H9 (cell line): ENCODE measurements around the gene SOX18. TPM values are rescaled to one million over a fixed set of nuclear protein-coding genes. Genes with fewer than 3 reads are reported as not detected.

Experiments used
- DNase-seq: peaks from one replicate; pipeline ENCODE4 v3.0.0-alpha.2; 2017
- H2AFZ ChIP-seq: one replicate; pipeline ENCODE4 v1.6.1; 2013; ENCODE audit warnings: mild to moderate bottlenecking, low read length, control low read depth, moderate library complexity
- H2AK5ac ChIP-seq: 2 replicates; pipeline ENCODE4 v1.6.1; 2013; ENCODE audit warnings: low read length, control low read depth, mixed read lengths; ENCODE audit not compliant: insufficient read length
- H2BK120ac ChIP-seq: one replicate; pipeline ENCODE4 v1.6.1; 2013; ENCODE audit warnings: low read depth, mild to moderate bottlenecking, low read length, control low read depth, inconsistent platforms; ENCODE audit not compliant: poor library complexity, severe bottlenecking
- H2BK12ac ChIP-seq: 2 replicates; pipeline ENCODE4 v1.6.1; 2013; ENCODE audit warnings: low read length, control low read depth, mixed read lengths, low read depth; ENCODE audit not compliant: insufficient read length
- H2BK15ac ChIP-seq: 2 replicates; pipeline ENCODE4 v1.6.1; 2013; ENCODE audit warnings: low read depth, low read length, control low read depth
- H2BK20ac ChIP-seq: one replicate; pipeline ENCODE4 v1.6.1; 2013; ENCODE audit warnings: low read depth, mild to moderate bottlenecking, low read length, control low read depth, inconsistent platforms; ENCODE audit not compliant: poor library complexity, severe bottlenecking
- H2BK5ac ChIP-seq: 2 replicates; pipeline ENCODE4 v1.6.1; 2013; ENCODE audit warnings: low read length, control low read depth, mixed read lengths; ENCODE audit not compliant: insufficient read length
- H3K14ac ChIP-seq: 2 replicates; pipeline ENCODE4 v1.6.1; 2013; ENCODE audit warnings: low read length, control low read depth; ENCODE audit not compliant: insufficient read depth
- H3K18ac ChIP-seq: 2 replicates; pipeline ENCODE4 v1.6.1; 2013; ENCODE audit warnings: low read depth, mild to moderate bottlenecking, mixed read lengths, low read length, control low read depth; ENCODE audit not compliant: insufficient read length
- H3K23ac ChIP-seq: 2 replicates; pipeline ENCODE4 v1.6.1; 2013; ENCODE audit warnings: low read length, control low read depth, mixed read lengths, low read depth; ENCODE audit not compliant: insufficient read length
- H3K23me2 ChIP-seq: 2 replicates; pipeline ENCODE4 v1.6.1; 2013; ENCODE audit warnings: low read depth, mild to moderate bottlenecking, mixed read lengths, low read length, control low read depth; ENCODE audit not compliant: insufficient read length, poor library complexity, severe bottlenecking
- H3K27ac ChIP-seq: 2 replicates; pipeline ENCODE4 v1.5.1; 2013; ENCODE audit warnings: low read length, control low read depth, mixed read lengths, low read depth; ENCODE audit not compliant: insufficient read length
- H3K27me3 ChIP-seq: 2 replicates; pipeline ENCODE4 v1.6.1; 2013; ENCODE audit warnings: low read length, control low read depth, inconsistent platforms; ENCODE audit not compliant: insufficient read depth
- H3K4ac ChIP-seq: 2 replicates; pipeline ENCODE4 v1.6.1; 2013; ENCODE audit warnings: low read depth, mild to moderate bottlenecking, control low read depth, inconsistent platforms, low read length, moderate library complexity
- H3K4me1 ChIP-seq: 2 replicates; pipeline ENCODE4 v1.6.1; 2013; ENCODE audit warnings: low read length, control low read depth, inconsistent platforms; ENCODE audit not compliant: insufficient read depth
- H3K4me2 ChIP-seq: 2 replicates; pipeline ENCODE4 v1.6.1; 2013; ENCODE audit warnings: low read length, control low read depth, mixed read lengths; ENCODE audit not compliant: insufficient read length, insufficient read depth
- H3K56ac ChIP-seq: 2 replicates; pipeline ENCODE4 v1.6.1; 2013; ENCODE audit warnings: low read depth, mild to moderate bottlenecking, mixed read lengths, low read length, control low read depth; ENCODE audit not compliant: insufficient read length
- H3K79me1 ChIP-seq: 2 replicates; pipeline ENCODE4 v1.6.1; 2013; ENCODE audit warnings: low read depth, mild to moderate bottlenecking, moderate library complexity, low read length, control low read depth, inconsistent platforms; ENCODE audit not compliant: insufficient read depth, poor library complexity, severe bottlenecking
- H3K79me2 ChIP-seq: 2 replicates; pipeline ENCODE4 v1.6.1; 2013; ENCODE audit warnings: low read length, control low read depth, inconsistent platforms; ENCODE audit not compliant: insufficient read depth
- H3K9ac ChIP-seq: 2 replicates; pipeline ENCODE4 v1.6.1; 2013; ENCODE audit warnings: low read length, control low read depth, mixed read lengths; ENCODE audit not compliant: insufficient read length; ENCODE audit errors: extremely low read depth
- H3K9me3 ChIP-seq: one replicate; pipeline ENCODE4 v1.6.1; 2013; ENCODE audit warnings: low read depth, low read length, inconsistent platforms; ENCODE audit not compliant: control insufficient read depth
- H3T11ph ChIP-seq: one replicate; pipeline ENCODE4 v1.6.1; 2013; ENCODE audit warnings: mild to moderate bottlenecking, low read length, control low read depth, inconsistent platforms
- H4K20me1 ChIP-seq: one replicate; pipeline ENCODE4 v1.6.1; 2013; ENCODE audit not compliant: control insufficient read depth, insufficient read length, insufficient read depth
- H4K5ac ChIP-seq: 2 replicates; pipeline ENCODE4 v1.6.1; 2013; ENCODE audit warnings: low read depth, mild to moderate bottlenecking, mixed read lengths, low read length, control low read depth; ENCODE audit not compliant: insufficient read length
- H4K8ac ChIP-seq: replicated peaks from 2 replicates; pipeline ENCODE4 v1.6.1; 2013; ENCODE audit warnings: low read length, control low read depth, mixed read lengths, low read depth; ENCODE audit not compliant: insufficient read length
- H4K91ac ChIP-seq: 2 replicates; pipeline ENCODE4 v1.6.1; 2013; ENCODE audit warnings: low read depth, mild to moderate bottlenecking, moderate library complexity, mixed read lengths, low read length, control low read depth; ENCODE audit not compliant: insufficient read length
- H3K27ac Mint-ChIP-seq, 3 experiments: 2 replicates in 2 of 3; 3 replicates in 1 of 3; pipeline ENCODE4 v1.8.0; 2020 to 2021; ENCODE audit warnings: mixed read lengths in 3 of 3, mild to moderate bottlenecking in 1 of 3, moderate library complexity in 1 of 3
- H3K27me3 Mint-ChIP-seq: 2 replicates; pipeline ENCODE4 v1.8.0; 2021; ENCODE audit warnings: low read depth, mild to moderate bottlenecking, moderate library complexity, mixed read lengths
- H3K36me3 Mint-ChIP-seq, 3 experiments: 2 replicates in 2 of 3; 3 replicates in 1 of 3; pipeline ENCODE4 v1.8.0; 2020 to 2021; ENCODE audit warnings: low read depth in 3 of 3, mixed read lengths in 3 of 3; ENCODE audit not compliant: insufficient read depth in 1 of 3
- H3K4me1 Mint-ChIP-seq, 2 experiments: 2 replicates each; pipeline ENCODE4 v1.8.0; 2020; ENCODE audit warnings: mixed read lengths in 2 of 2
- H3K4me3 Mint-ChIP-seq, 2 experiments: 2 replicates in 1 of 2; 3 replicates in 1 of 2; pipeline ENCODE4 v1.8.0; 2020 to 2021; ENCODE audit warnings: mild to moderate bottlenecking in 2 of 2, mixed read lengths in 2 of 2, moderate library complexity in 1 of 2
- H3K9me3 Mint-ChIP-seq, 2 experiments: 2 replicates in 1 of 2; 3 replicates in 1 of 2; pipeline ENCODE4 v1.8.0; 2020; ENCODE audit warnings: mild to moderate bottlenecking in 2 of 2, mixed read lengths in 2 of 2, moderate library complexity in 1 of 2
- WGBS: extraction: QIAGEN DNeasy Blood & Tissue Kit; methylation state at CpG from one replicate; pipeline ENCODE4 v1.1.7; 2013; ENCODE audit warnings: missing lambda C conversion rate, low lambda C conversion rate, mixed read lengths; ENCODE audit not compliant: insufficient read length; ENCODE audit errors: extremely low coverage; 5-methylcytosine and 5-hydroxymethylcytosine counted together
- total RNA-seq: library from RNA; stranded (reverse); gene quantifications from 2 replicates; pipeline ENCODE4 v1.2.1, GENCODE V29; 2021
- TF ChIP-seq, protein P1 (sequence below): fragments of 200-600 bp; sonication (generic); conservative IDR thresholded peaks from 3 replicates; pipeline ENCODE4 v1.8.0; 2021; ENCODE audit warnings: antibody characterized with exemption, mild to moderate bottlenecking

The SOX18 gene
- total RNA-seq, 1 experiment from 2014 or later, result 2.0 TPM

DNA sequence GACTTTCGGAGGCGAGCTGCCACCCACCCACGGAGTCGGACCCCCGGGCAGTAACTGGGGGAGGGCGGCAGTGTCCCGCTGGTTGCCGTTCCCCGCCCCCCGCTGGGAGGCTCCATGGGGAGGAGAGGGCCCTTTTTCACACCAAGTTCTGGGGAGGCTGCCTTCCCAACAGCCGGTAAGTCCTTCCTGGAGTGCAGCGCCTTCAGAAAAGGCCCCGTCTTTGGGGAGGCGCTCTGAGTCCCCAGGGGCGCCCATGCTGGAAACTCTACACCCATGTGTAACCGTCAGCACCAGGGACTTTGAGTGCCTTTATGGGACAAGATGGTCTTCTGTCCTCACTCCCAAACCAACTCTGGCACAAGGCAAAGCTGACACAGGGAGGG lies 430 bp upstream of the SOX18 start:
- Histone ChIP-seq H3K79me1 (no peaks in the 10 kb centered on the region), H3K9ac (no peak overlapping the region), H4K8ac (no peak overlapping the region), H2BK20ac (no peak overlapping the region), H3K79me2 (no peaks in the 10 kb centered on the region), H3K18ac (no peak overlapping the region), H3K23me2 (no peaks in the 10 kb centered on the region), H2AFZ (no peak overlapping the region), H2BK5ac (no peak overlapping the region), H2BK120ac (no peak overlapping the region), H2BK12ac (no peak overlapping the region), H4K20me1 (no peaks in the 10 kb centered on the region), H3K27me3 (peaks cover 26% of the 10 kb centered on the region; the same call in 1 of the 2 replicates), H3K56ac (no peak overlapping the region), H2BK15ac (no peak overlapping the region), H4K5ac (no peak overlapping the region), H3K9me3 (no peaks in the 10 kb centered on the region), H3K4me2 (no peak overlapping the region), H3K4me1 (no peaks in the 10 kb centered on the region), H3K14ac (no peak overlapping the region), H2AK5ac (no peak overlapping the region), H3K23ac (no peak overlapping the region), H3K4ac (no peak overlapping the region), H3T11ph (no peak overlapping the region), H3K27ac (no peak overlapping the region), H4K91ac (no peak overlapping the region)
- DNase-seq, result no peak
- TF ChIP-seq, protein P1, sequence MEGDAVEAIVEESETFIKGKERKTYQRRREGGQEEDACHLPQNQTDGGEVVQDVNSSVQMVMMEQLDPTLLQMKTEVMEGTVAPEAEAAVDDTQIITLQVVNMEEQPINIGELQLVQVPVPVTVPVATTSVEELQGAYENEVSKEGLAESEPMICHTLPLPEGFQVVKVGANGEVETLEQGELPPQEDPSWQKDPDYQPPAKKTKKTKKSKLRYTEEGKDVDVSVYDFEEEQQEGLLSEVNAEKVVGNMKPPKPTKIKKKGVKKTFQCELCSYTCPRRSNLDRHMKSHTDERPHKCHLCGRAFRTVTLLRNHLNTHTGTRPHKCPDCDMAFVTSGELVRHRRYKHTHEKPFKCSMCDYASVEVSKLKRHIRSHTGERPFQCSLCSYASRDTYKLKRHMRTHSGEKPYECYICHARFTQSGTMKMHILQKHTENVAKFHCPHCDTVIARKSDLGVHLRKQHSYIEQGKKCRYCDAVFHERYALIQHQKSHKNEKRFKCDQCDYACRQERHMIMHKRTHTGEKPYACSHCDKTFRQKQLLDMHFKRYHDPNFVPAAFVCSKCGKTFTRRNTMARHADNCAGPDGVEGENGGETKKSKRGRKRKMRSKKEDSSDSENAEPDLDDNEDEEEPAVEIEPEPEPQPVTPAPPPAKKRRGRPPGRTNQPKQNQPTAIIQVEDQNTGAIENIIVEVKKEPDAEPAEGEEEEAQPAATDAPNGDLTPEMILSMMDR, result no peak
- WGBS, result no CpG with 5 or more reads among the region's 16 CpGs
- peaks cover 0 to 2% (median 0%) of the 10 kb centered on the region in 3 experiments; a peak in 2 of 7 replicates for H3K36me3 Mint-ChIP-seq
- no peak overlapping the region for H3K27ac Mint-ChIP-seq
- peak overlapping the region; percentile 37 to 63; a peak in 3 of 5 replicates for H3K4me3 Mint-ChIP-seq
- peaks cover 26 to 29% of the 10 kb centered on the region in 2 experiments for H3K4me1 Mint-ChIP-seq
- 0 out of 5 replicates have a peak, but pooled peaks cover 0 to 3% of the 10 kb centered on the region in 2 experiments for H3K9me3 Mint-ChIP-seq
- peaks cover 70% of the 10 kb centered on the region for H3K27me3 Mint-ChIP-seq
